ENCODE data around the gene PRAMEF13.
"Not testable (repeated sequence)": the region's sequence is repeated elsewhere in the genome, so short reads cannot be mapped to it uniquely, and the experiment has no call there.

The PRAMEF13 gene

DNA sequence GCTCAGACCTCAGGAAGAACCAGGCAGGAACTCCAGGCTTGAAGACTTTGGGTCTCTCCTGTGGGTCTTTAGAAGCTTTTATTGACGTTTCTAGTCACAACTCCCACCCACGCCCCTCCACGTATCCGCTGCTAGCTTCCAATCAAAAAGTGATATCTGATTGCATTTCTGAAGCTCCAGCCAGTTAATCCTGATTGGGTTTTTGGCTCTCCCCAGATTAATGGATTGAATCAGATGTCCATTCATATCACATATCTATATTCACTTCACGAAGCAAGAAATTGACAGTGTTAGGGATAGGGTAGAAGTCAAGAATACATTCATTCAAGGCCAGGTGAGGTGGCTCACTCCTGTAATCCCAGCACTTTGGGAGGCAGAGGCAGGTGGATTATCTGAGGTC, 45.3 kb downstream of the PRAMEF13 start, which contains the start of gene PRAMEF26:
TSS of gene PRAMEF26 (minus strand) at position 101 of the 400 bp plus-strand sequence. CDS start 2,914 bp downstream, outside the sequence.
- DNase-seq: not testable (repeated sequence)
